HFFc6 (cell line): ENCODE data around the gene UBTD2. TPM values are rescaled to one million over a fixed set of nuclear protein-coding genes. Genes with fewer than 3 reads are reported as not detected.

Experiments
- DNase-seq: peaks from one replicate; pipeline ENCODE4 v3.0.0-alpha.2; 2018
- H3K27ac Mint-ChIP-seq: 2 replicates; pipeline ENCODE4 v1.8.0; 2020; ENCODE audit warnings: mild to moderate bottlenecking, mixed read lengths
- H3K27me3 Mint-ChIP-seq: 2 replicates; pipeline ENCODE4 v1.8.0; 2021; ENCODE audit warnings: mild to moderate bottlenecking, moderate library complexity, mixed read lengths; ENCODE audit not compliant: insufficient read depth
- H3K36me3 Mint-ChIP-seq: 2 replicates; pipeline ENCODE4 v1.8.0; 2021; ENCODE audit warnings: low read depth, mixed read lengths
- H3K4me1 Mint-ChIP-seq: 2 replicates; pipeline ENCODE4 v1.8.0; 2020; ENCODE audit warnings: low read depth, mixed read lengths
- H3K4me3 Mint-ChIP-seq: 2 replicates; pipeline ENCODE4 v1.8.0; 2020; ENCODE audit warnings: mild to moderate bottlenecking, moderate library complexity, mixed read lengths
- H3K9me3 Mint-ChIP-seq: 2 replicates; pipeline ENCODE4 v1.8.0; 2020; ENCODE audit warnings: mild to moderate bottlenecking, mixed read lengths
- CTCF ChIP-seq: fragments of 200-600 bp; sonication (generic); IDR thresholded peaks from 2 replicates; pipeline ENCODE4 v1.5.0; 2021; ENCODE audit warnings: antibody characterized with exemption, mild to moderate bottlenecking
- total RNA-seq, 6 experiments: library from RNA; stranded (reverse); fragmentation: NEBNext Ultra II Directional; extraction: Animal tissue kit (Norgen Biotek cat#: 25700); gene quantifications; 2 replicates in 1 of 6; 3 replicates in 5 of 6; pipeline ENCODE4 v1.2.3, GENCODE V29; 2021

Gene UBTD2
- total RNA-seq, 6 experiments from 2014 or later, result 15.2 to 19.5 (median 17.7) TPM

DNA sequence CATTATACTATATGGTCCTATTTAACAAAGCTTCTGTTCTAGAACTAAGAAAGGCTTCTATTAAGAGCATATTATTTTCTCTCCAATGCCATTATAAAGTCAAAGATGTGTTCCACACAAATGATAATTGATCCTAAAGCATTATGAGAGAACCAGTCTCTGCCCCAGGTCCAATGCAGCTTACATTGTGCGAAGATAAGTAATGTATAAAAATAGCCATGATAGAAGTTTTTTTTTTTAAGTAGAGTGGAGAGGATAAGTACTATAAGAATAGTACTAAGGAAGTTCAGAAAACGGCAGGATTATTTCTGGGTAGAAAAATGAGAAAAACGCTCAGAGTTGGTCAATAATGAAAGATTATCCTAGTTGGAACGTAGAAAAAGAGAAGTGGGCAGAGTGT, 15.6 kb downstream of the UBTD2 start:
- Mint-ChIP-seq H3K27ac (no peak overlapping the region), H3K4me3 (no peak overlapping the region), H3K27me3 (no peaks in the 10 kb centered on the region; the same call in 1 of the 2 replicates), H3K36me3 (no peaks in the 10 kb centered on the region; the same call in 1 of the 2 replicates), H3K4me1 (peaks cover 48% of the 10 kb centered on the region), H3K9me3 (no peaks in the 10 kb centered on the region)
- DNase-seq, result no peak
- no peak for TF ChIP-seq CTCF

DNA sequence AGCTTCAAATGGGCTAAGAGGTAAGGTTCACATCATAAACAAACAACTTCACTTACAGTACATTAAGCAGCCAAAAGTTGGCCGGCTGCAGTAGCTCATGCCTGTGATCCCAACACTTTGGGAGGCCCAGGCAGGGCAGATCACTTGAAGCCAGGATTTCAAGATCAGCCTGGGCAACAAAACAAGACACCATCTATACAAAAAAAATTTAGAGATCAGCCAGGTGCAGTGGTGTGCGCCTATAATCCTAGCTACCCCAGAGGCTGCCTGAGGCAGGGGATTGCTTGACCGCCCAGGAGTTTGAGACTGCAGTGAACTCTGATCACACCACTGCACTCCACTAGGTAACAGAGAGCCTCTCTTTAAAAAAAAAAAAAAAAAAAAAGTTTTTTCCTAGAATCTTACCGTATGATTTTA, 16.9 kb downstream of the UBTD2 start:
- peaks cover 40% of the 10 kb centered on the region for H3K4me1 Mint-ChIP-seq
- no peak for DNase-seq
- H3K9me3 Mint-ChIP-seq, result no peaks in the 10 kb centered on the region
- TF ChIP-seq CTCF, result no peak
- no peaks in the 10 kb centered on the region; the same call in 1 of the 2 replicates for H3K27me3 Mint-ChIP-seq
- no peak overlapping the region for H3K4me3 Mint-ChIP-seq
- no peaks in the 10 kb centered on the region; the same call in 1 of the 2 replicates for H3K36me3 Mint-ChIP-seq
- peak overlapping the region; percentile 62; the same call in 1 of the 2 replicates for H3K27ac Mint-ChIP-seq

- peaks cover 1% of the 10 kb centered on the region; the same call in 1 of the 2 replicates for H3K36me3 Mint-ChIP-seq
- no peak for TF ChIP-seq CTCF
- no peaks in the 10 kb centered on the region; the same call in 1 of the 2 replicates for H3K27me3 Mint-ChIP-seq
- H3K4me1 Mint-ChIP-seq, result peaks cover 39% of the 10 kb centered on the region
- DNase-seq, result no peak
- H3K9me3 Mint-ChIP-seq, result no peaks in the 10 kb centered on the region
- H3K4me3 Mint-ChIP-seq, result no peak overlapping the region
- peak overlapping the region; percentile 62; the same call in 1 of the 2 replicates for H3K27ac Mint-ChIP-seq
Observed at GRCh38 chr5:172266071-172266675, 17.4 kb downstream of the UBTD2 start.

DNA sequence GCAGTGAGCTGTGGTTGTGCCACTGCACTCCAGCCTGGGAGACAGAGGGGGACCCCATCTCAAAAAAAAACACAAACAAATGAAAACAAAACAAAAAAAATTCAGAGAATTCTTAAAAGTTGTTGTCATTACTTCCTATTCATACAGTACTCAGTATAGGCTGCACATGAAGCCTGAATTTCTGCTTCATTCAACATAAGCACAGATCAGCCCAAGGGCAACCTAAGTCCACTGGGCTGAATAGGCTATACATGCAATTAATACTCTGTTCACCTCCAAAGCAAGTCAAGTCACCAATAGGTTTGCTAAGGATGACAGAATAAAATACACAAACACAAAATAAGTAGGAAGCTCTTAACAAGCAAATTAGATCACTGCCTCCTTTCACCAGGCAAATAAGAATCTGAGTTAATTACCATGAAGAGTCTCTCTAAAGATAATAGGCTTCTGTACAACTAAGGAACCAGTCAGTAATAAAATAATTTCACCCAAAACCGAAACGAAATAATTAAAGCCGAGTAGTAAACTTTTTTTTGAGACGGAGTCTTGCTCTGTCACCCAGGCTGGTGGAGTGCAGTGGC, 18.7 kb downstream of the UBTD2 start:
- Mint-ChIP-seq H3K27me3 (no peaks in the 10 kb centered on the region; the same call in 1 of the 2 replicates), H3K9me3 (no peaks in the 10 kb centered on the region), H3K4me3 (no peak overlapping the region), H3K36me3 (peaks cover 14% of the 10 kb centered on the region; the same call in 1 of the 2 replicates), H3K4me1 (peaks cover 39% of the 10 kb centered on the region), H3K27ac (no peak overlapping the region)
- no peak for DNase-seq
- TF ChIP-seq CTCF, result no peak

DNA sequence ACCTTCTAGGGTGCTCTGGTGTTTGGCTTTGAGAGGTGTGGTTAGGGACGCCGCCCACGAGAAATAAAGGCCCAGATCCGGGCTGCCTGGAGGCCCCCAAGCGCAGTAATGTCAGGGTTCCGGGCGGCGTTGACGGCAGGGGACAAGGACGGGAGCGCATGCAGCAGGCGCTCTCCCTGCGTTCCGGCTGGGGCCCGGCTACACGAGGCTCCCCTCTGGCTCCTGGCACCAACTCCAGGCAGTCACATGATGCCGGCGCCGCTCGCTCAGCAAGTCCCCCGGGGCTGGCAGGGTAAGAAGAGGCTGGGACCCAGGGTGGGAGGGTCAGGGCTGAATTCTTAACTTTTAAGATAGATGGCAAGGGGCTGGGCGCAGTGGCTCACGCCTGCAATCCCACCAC, 28.1 kb downstream of the UBTD2 start:
- no peak for TF ChIP-seq CTCF
- Mint-ChIP-seq H3K4me1 (peaks cover 11% of the 10 kb centered on the region), H3K9me3 (peaks cover 24% of the 10 kb centered on the region), H3K27ac (no peak overlapping the region), H3K4me3 (no peak overlapping the region), H3K27me3 (no peaks in the 10 kb centered on the region; the same call in 1 of the 2 replicates), H3K36me3 (peaks cover 58% of the 10 kb centered on the region)
- no peak for DNase-seq
